ENCODE results near the gene UBE3D. TPM values are rescaled to one million over a fixed set of nuclear protein-coding genes. Genes with fewer than 3 reads are reported as not detected.

UBE3D gene
- total RNA-seq, 1 experiment from 2014 or later, result 38.0 TPM

DNA sequence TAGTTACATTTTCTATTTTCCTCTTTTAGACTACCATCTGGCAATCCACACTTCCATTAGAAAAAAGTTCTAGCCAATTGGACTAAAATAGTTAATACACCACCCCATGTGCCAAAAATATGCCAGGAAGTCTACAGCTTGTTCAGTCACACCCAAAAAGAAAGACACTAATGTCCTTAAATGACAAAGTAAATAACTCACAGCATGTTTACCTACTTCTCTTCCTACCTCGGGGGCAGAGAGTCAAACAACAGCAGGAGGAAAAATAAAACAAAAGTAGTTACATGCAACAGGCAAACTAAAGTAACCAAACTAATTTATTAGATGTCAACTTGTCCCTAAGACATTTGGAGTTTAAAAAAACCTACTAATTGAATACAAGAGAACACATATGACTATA is 57.0 kb downstream of the UBE3D start:
- intact Hi-C loops (cut with micrococcal nuclease; ENCODE audit: unreplicated experiment), result no loop called here
- BruUV-seq (replicated peaks), result no TSS peak
- TF ChIP-seq, protein P1, sequence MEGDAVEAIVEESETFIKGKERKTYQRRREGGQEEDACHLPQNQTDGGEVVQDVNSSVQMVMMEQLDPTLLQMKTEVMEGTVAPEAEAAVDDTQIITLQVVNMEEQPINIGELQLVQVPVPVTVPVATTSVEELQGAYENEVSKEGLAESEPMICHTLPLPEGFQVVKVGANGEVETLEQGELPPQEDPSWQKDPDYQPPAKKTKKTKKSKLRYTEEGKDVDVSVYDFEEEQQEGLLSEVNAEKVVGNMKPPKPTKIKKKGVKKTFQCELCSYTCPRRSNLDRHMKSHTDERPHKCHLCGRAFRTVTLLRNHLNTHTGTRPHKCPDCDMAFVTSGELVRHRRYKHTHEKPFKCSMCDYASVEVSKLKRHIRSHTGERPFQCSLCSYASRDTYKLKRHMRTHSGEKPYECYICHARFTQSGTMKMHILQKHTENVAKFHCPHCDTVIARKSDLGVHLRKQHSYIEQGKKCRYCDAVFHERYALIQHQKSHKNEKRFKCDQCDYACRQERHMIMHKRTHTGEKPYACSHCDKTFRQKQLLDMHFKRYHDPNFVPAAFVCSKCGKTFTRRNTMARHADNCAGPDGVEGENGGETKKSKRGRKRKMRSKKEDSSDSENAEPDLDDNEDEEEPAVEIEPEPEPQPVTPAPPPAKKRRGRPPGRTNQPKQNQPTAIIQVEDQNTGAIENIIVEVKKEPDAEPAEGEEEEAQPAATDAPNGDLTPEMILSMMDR (conservative IDR thresholded peaks at IDR 0.05; ENCODE audit: low read depth, low read length), result no peak
- TF ChIP-seq EZH2 (IDR thresholded peaks at IDR 0.05; ENCODE audit: borderline replicate concordance, low read depth, low read length, poor library complexity, severe bottlenecking), result no peak
- Histone ChIP-seq H3K4me3 (ENCODE audit: low read depth, low read length, poor library complexity, severe bottlenecking) (no peak overlapping the region), H3K9me3 (ENCODE audit: low read depth, low read length, poor library complexity, severe bottlenecking) (no peaks in the 10 kb centered on the region), H3K27me3 (replicated peaks; ENCODE audit: insufficient read depth, low read depth, low read length, poor library complexity) (no peaks in the 10 kb centered on the region), H3K27ac (ENCODE audit: low read depth, low read length, poor library complexity, severe bottlenecking) (no peak overlapping the region), H3K4me1 (ENCODE audit: insufficient read depth, low read length, poor library complexity, severe bottlenecking) (no peaks in the 10 kb centered on the region), H3K36me3 (ENCODE audit: insufficient read depth, low read length, poor library complexity, severe bottlenecking) (peaks cover 9% of the 10 kb centered on the region)
- no peak for DNase-seq (ENCODE audit: low spot score)
- ChIA-PET POLR2A (ENCODE audit: low non-redundant PET) (no interaction called here), CTCF (no interaction called here)

DNA sequence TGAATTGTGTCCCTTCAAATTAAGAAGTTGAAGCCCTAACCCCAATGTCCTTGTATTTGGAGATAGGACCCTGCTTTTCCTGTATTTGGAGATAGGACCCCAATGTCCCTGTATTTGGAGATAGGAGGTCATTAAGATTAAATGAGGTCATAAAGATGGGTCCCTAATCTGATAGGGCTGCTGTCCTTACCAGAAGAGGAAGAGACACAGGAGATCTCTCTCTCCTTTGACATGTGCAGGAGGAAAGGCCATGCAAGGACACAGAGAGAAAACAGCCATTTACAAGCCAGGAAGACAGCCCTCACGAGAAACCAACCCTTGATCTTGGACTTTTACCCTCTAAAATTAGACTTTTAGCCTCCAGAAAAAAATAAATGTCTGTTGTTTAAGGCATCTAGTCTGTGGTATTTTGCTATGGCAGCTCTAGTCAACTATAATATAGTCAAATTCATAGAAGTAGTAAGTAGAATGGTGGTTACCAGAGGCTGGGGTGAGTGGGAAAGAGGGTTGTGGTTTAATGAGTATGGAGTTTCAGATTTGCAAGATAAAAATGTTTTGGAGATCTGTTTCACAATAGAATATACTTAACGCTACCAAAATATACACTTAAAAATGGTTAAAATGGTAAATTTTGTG is 59.3 kb downstream of the UBE3D start:
- Histone ChIP-seq H3K36me3 (ENCODE audit: insufficient read depth, low read length, poor library complexity, severe bottlenecking) (peaks cover 3% of the 10 kb centered on the region), H3K4me3 (ENCODE audit: low read depth, low read length, poor library complexity, severe bottlenecking) (no peak overlapping the region), H3K27me3 (replicated peaks; ENCODE audit: insufficient read depth, low read depth, low read length, poor library complexity) (no peaks in the 10 kb centered on the region), H3K9me3 (ENCODE audit: low read depth, low read length, poor library complexity, severe bottlenecking) (no peaks in the 10 kb centered on the region), H3K4me1 (ENCODE audit: insufficient read depth, low read length, poor library complexity, severe bottlenecking) (no peaks in the 10 kb centered on the region), H3K27ac (ENCODE audit: low read depth, low read length, poor library complexity, severe bottlenecking) (no peak overlapping the region)
- CTCF ChIA-PET, result no interaction called here
- no TSS peak for BruUV-seq (replicated peaks)
- no peak for DNase-seq (ENCODE audit: low spot score)
- TF ChIP-seq, protein P1 (conservative IDR thresholded peaks at IDR 0.05; ENCODE audit: low read depth, low read length), result no peak
- no peak for TF ChIP-seq EZH2 (IDR thresholded peaks at IDR 0.05; ENCODE audit: borderline replicate concordance, low read depth, low read length, poor library complexity, severe bottlenecking)
- intact Hi-C loops (cut with micrococcal nuclease; ENCODE audit: unreplicated experiment), result no loop called here
- POLR2A ChIA-PET (ENCODE audit: low non-redundant PET), result no interaction called here

- Histone ChIP-seq H3K4me1 (ENCODE audit: insufficient read depth, low read length, poor library complexity, severe bottlenecking) (peaks cover 3% of the 10 kb centered on the region), H3K36me3 (ENCODE audit: insufficient read depth, low read length, poor library complexity, severe bottlenecking) (no peaks in the 10 kb centered on the region), H3K27ac (ENCODE audit: low read depth, low read length, poor library complexity, severe bottlenecking) (no peak overlapping the region), H3K9me3 (ENCODE audit: low read depth, low read length, poor library complexity, severe bottlenecking) (no peaks in the 10 kb centered on the region), H3K27me3 (replicated peaks; ENCODE audit: insufficient read depth, low read depth, low read length, poor library complexity) (no peaks in the 10 kb centered on the region), H3K4me3 (ENCODE audit: low read depth, low read length, poor library complexity, severe bottlenecking) (no peak overlapping the region)
- no peak for DNase-seq (ENCODE audit: low spot score)
- ChIA-PET POLR2A (ENCODE audit: low non-redundant PET) (no interaction called here), CTCF (no interaction called here)
- intact Hi-C loops (cut with micrococcal nuclease; ENCODE audit: unreplicated experiment), result no loop called here
- BruUV-seq (replicated peaks), result no TSS peak
- no peak for TF ChIP-seq EZH2 (IDR thresholded peaks at IDR 0.05; ENCODE audit: borderline replicate concordance, low read depth, low read length, poor library complexity, severe bottlenecking)
- TF ChIP-seq, protein P1 (conservative IDR thresholded peaks at IDR 0.05; ENCODE audit: low read depth, low read length), result no peak
Measured at GRCh38 chr6:82996156-82996555, 69.5 kb downstream of the UBE3D start.
